ENCODE measurements around the gene KCND1. TPM values are rescaled to one million over a fixed set of nuclear protein-coding genes. Genes with fewer than 3 reads are reported as not detected.

Gene KCND1
- 3.6 TPM for polyA plus RNA-seq (2013, experiment 1 of 2)
- 2.5 TPM for polyA plus RNA-seq (2013, experiment 2 of 2)

- no peaks in the 10 kb centered on the region for H3K27me3 ChIP-seq (ENCODE audit: insufficient read depth, low read length)
- H3K27ac ChIP-seq (ENCODE audit: low read depth, low read length), result peak within 1 kb of the TSS; percentile 35; the same call in 1 of the 2 replicates
- H3K9me3 ChIP-seq (ENCODE audit: insufficient read depth, low read depth, low read length), result no peaks in the 10 kb centered on the region
- H3K4me3 ChIP-seq (ENCODE audit: low read length), result peak within 1 kb of the TSS; percentile 66
- H3K9ac ChIP-seq (ENCODE audit: low read depth, low read length), result peak within 1 kb of the TSS; percentile 65
- H3K4me1 ChIP-seq (ENCODE audit: insufficient read depth, low read length), result no peaks in the 10 kb centered on the region
- peaks cover 23% of the 10 kb centered on the region for H3K36me3 ChIP-seq (ENCODE audit: insufficient read depth, low read length)
- 4% methylated on average over 20 of the region's 28 CpGs for WGBS
Measured at GRCh38 chrX:48971249-48972219, at the start of gene KCND1. Gene KCND1, minus strand, starts transcription at chrX:48971844. Its CDS starts 1,573 bp downstream, at chrX:48970271.

- Histone ChIP-seq H3K27me3 (ENCODE audit: insufficient read depth, low read length) (no peaks in the 10 kb centered on the region), H3K4me1 (ENCODE audit: insufficient read depth, low read length) (no peaks in the 10 kb centered on the region), H3K4me3 (ENCODE audit: low read length) (no peak overlapping the region), H3K9ac (ENCODE audit: low read depth, low read length) (no peak overlapping the region), H3K27ac (ENCODE audit: low read depth, low read length) (no peak overlapping the region), H3K9me3 (ENCODE audit: insufficient read depth, low read depth, low read length) (no peaks in the 10 kb centered on the region), H3K36me3 (ENCODE audit: insufficient read depth, low read length) (no peaks in the 10 kb centered on the region)
- 95% methylated on average over 7 of the region's 7 CpGs for WGBS
Measured at GRCh38 chrX:49019599-49020249, 48.1 kb upstream of the KCND1 start.

- H3K9me3 ChIP-seq (ENCODE audit: insufficient read depth, low read depth, low read length), result no peaks in the 10 kb centered on the region
- H3K36me3 ChIP-seq (ENCODE audit: insufficient read depth, low read length), result no peaks in the 10 kb centered on the region
- WGBS, result 79% methylated on average over 2 of the region's 2 CpGs
- H3K4me1 ChIP-seq (ENCODE audit: insufficient read depth, low read length), result no peaks in the 10 kb centered on the region
- H3K4me3 ChIP-seq (ENCODE audit: low read length), result no peak overlapping the region
- H3K27ac ChIP-seq (ENCODE audit: low read depth, low read length), result no peak overlapping the region
- H3K27me3 ChIP-seq (ENCODE audit: insufficient read depth, low read length), result no peaks in the 10 kb centered on the region
- no peak overlapping the region for H3K9ac ChIP-seq (ENCODE audit: low read depth, low read length)
Measured at GRCh38 chrX:49019050-49019449, 47.4 kb upstream of the KCND1 start.

GRCh38 chrX:49003696-49004095 is 32.1 kb upstream of the KCND1 start:
- Histone ChIP-seq H3K27me3 (ENCODE audit: insufficient read depth, low read length) (no peaks in the 10 kb centered on the region), H3K36me3 (ENCODE audit: insufficient read depth, low read length) (peaks cover 8% of the 10 kb centered on the region), H3K4me1 (ENCODE audit: insufficient read depth, low read length) (no peaks in the 10 kb centered on the region), H3K9me3 (ENCODE audit: insufficient read depth, low read depth, low read length) (no peaks in the 10 kb centered on the region), H3K4me3 (ENCODE audit: low read length) (no peak overlapping the region), H3K27ac (ENCODE audit: low read depth, low read length) (no peak overlapping the region), H3K9ac (ENCODE audit: low read depth, low read length) (no peak overlapping the region)
- 92% methylated on average over 3 of the region's 5 CpGs for WGBS

DNA sequence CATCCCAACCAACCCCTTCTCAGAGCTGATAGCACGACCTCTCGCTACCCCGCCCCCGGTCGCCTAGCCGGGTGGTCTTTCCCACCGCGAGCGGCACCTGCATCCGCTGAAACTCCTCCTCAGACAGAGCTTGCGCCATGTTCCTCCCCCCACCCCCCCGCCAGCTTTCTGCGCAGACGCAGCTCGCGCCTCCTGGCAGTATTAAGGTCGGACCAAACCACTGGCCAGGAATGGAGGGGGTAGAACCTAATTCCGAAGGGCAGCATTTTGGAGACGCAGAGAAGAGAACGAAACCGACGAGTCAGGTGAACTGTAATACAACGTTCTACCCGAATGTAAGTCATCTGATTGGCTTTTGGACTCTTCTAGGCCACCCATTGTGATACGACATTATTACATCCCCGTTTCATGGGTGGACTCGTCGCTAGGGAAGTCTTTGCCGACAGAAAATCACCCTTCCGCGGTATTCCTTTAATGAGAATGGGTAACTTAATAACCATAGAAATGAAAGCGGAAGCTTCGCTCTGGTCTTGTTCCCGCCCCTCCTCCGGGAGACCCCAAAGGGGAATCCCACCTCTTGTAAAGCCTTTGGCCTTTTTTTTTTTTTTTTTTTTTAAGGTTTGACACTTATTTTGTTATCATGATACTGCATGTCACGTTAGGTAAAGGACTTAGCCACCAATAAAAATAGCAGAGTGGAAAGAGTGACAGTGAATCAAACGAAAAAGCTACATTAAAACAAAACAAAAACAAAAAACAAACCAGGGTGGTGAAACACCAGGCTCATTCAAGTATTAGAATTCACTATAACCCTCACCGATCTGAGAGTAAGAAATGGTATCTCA is 30.7 kb upstream of the KCND1 start, which contains the start of gene GRIPAP1:
Gene GRIPAP1 (minus strand): TSS at position 174 of the 845 bp plus-strand sequence. CDS start 35 bp downstream, at position 139.
- Histone ChIP-seq H3K4me3 (ENCODE audit: low read length) (peak within 1 kb of the TSS; percentile 84), H3K9ac (ENCODE audit: low read depth, low read length) (peak within 1 kb of the TSS; percentile 99), H3K9me3 (ENCODE audit: insufficient read depth, low read depth, low read length) (no peaks in the 10 kb centered on the region), H3K27ac (ENCODE audit: low read depth, low read length) (peak within 1 kb of the TSS; percentile 99), H3K27me3 (ENCODE audit: insufficient read depth, low read length) (no peaks in the 10 kb centered on the region), H3K4me1 (ENCODE audit: insufficient read depth, low read length) (no peaks in the 10 kb centered on the region), H3K36me3 (ENCODE audit: insufficient read depth, low read length) (peaks cover 22% of the 10 kb centered on the region)
- WGBS, result 0% methylated on average over 30 of the region's 38 CpGs

DNA sequence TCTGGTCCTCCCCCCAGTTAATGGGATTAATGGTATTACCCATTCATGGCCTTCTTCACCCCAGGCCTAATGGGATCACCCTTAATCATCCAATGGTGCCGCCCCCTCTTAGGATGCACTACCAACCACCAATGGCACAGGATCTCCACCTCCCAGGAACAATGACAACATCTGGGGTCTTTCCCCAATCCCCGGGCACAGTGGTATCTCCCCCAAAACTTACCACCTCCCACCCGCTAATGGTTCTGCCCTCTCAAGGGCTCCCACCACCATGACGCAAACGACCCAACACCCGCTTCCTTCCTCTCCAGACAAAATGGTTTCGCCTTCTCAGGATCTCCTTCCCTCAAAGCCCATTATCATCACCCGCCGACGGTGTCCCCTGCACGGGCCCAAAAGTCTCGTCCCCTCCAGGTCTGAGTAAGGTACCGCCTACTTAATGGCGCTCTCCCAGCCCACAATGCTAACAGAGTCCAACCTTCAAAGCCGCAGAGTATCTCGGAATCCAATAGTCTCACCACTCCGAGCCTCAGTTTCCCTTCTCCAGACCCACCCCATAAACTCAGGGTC is 30.0 kb upstream of the KCND1 start:
- peaks cover 29% of the 10 kb centered on the region for H3K36me3 ChIP-seq (ENCODE audit: insufficient read depth, low read length)
- no peaks in the 10 kb centered on the region for H3K27me3 ChIP-seq (ENCODE audit: insufficient read depth, low read length)
- peak overlapping the region; percentile 84 for H3K4me3 ChIP-seq (ENCODE audit: low read length)
- H3K27ac ChIP-seq (ENCODE audit: low read depth, low read length), result peak overlapping the region; percentile 99
- H3K4me1 ChIP-seq (ENCODE audit: insufficient read depth, low read length), result no peaks in the 10 kb centered on the region
- H3K9ac ChIP-seq (ENCODE audit: low read depth, low read length), result peak overlapping the region; percentile 99
- 2% methylated on average over 17 of the region's 17 CpGs for WGBS
- H3K9me3 ChIP-seq (ENCODE audit: insufficient read depth, low read depth, low read length), result no peaks in the 10 kb centered on the region

GRCh38 chrX:49000636-49001035 is 29.0 kb upstream of the KCND1 start:
- Histone ChIP-seq H3K9ac (ENCODE audit: low read depth, low read length) (no peak overlapping the region), H3K36me3 (ENCODE audit: insufficient read depth, low read length) (peaks cover 37% of the 10 kb centered on the region), H3K9me3 (ENCODE audit: insufficient read depth, low read depth, low read length) (no peaks in the 10 kb centered on the region), H3K27me3 (ENCODE audit: insufficient read depth, low read length) (no peaks in the 10 kb centered on the region), H3K4me3 (ENCODE audit: low read length) (no peak overlapping the region), H3K27ac (ENCODE audit: low read depth, low read length) (no peak overlapping the region), H3K4me1 (ENCODE audit: insufficient read depth, low read length) (no peaks in the 10 kb centered on the region)
- 93% methylated on average over 4 of the region's 4 CpGs for WGBS

- no peak overlapping the region for H3K9ac ChIP-seq (ENCODE audit: low read depth, low read length)
- WGBS, result 95% methylated on average over 5 of the region's 5 CpGs
- no peaks in the 10 kb centered on the region for H3K9me3 ChIP-seq (ENCODE audit: insufficient read depth, low read depth, low read length)
- no peak overlapping the region for H3K27ac ChIP-seq (ENCODE audit: low read depth, low read length)
- no peaks in the 10 kb centered on the region for H3K27me3 ChIP-seq (ENCODE audit: insufficient read depth, low read length)
- no peak overlapping the region for H3K4me3 ChIP-seq (ENCODE audit: low read length)
- H3K4me1 ChIP-seq (ENCODE audit: insufficient read depth, low read length), result no peaks in the 10 kb centered on the region
- peaks cover 47% of the 10 kb centered on the region for H3K36me3 ChIP-seq (ENCODE audit: insufficient read depth, low read length)
Measured at GRCh38 chrX:48999030-48999429, 27.4 kb upstream of the KCND1 start.

DNA sequence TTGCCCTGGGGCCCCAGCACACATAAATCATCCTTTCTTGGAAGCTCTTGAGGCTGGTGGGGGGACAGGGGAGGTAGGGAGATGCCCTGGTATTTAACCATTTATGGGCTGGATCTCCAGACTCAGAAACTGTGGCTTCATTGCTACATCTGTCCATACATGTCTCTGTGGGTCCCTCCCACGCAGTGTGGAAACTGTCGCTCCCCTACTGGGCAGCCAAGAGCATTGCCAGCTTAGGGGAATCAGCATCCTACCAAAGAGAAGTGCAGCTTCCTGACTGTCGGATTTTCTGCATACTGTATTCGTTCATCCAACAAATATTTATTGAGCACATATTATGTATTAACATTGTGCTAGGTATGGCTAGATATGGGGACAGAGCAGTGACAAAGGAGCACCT is 26.7 kb upstream of the KCND1 start:
- Histone ChIP-seq H3K9me3 (ENCODE audit: insufficient read depth, low read depth, low read length) (no peaks in the 10 kb centered on the region), H3K36me3 (ENCODE audit: insufficient read depth, low read length) (peaks cover 51% of the 10 kb centered on the region), H3K27me3 (ENCODE audit: insufficient read depth, low read length) (no peaks in the 10 kb centered on the region), H3K4me1 (ENCODE audit: insufficient read depth, low read length) (no peaks in the 10 kb centered on the region), H3K27ac (ENCODE audit: low read depth, low read length) (no peak overlapping the region), H3K9ac (ENCODE audit: low read depth, low read length) (no peak overlapping the region), H3K4me3 (ENCODE audit: low read length) (no peak overlapping the region)
- 92% methylated on average over 2 of the region's 4 CpGs for WGBS

DNA sequence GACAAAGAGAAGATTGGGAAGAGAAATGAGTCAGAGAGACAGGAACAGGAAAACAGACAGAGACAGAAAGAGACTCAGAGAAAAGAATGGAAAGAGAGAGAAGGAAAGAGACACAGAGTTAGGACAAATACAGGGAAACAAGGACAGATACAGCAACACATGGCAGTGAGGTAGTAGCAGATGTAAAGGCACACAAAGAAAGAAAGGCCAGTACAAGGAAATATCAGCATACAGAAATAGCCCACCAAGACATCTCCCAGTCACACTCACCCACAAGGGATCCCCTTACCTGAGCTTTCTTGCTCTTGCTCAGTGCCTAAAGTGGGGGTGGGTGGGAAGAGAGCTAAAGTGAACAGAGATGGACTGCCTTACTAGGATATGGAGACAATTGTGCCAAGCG is 26.2 kb upstream of the KCND1 start:
- peaks cover 56% of the 10 kb centered on the region for H3K36me3 ChIP-seq (ENCODE audit: insufficient read depth, low read length)
- H3K4me3 ChIP-seq (ENCODE audit: low read length), result no peak overlapping the region
- 89% methylated on average over 1 of the region's 1 CpG for WGBS
- H3K4me1 ChIP-seq (ENCODE audit: insufficient read depth, low read length), result no peaks in the 10 kb centered on the region
- H3K9me3 ChIP-seq (ENCODE audit: insufficient read depth, low read depth, low read length), result no peaks in the 10 kb centered on the region
- no peak overlapping the region for H3K9ac ChIP-seq (ENCODE audit: low read depth, low read length)
- H3K27me3 ChIP-seq (ENCODE audit: insufficient read depth, low read length), result no peaks in the 10 kb centered on the region
- H3K27ac ChIP-seq (ENCODE audit: low read depth, low read length), result no peak overlapping the region
